Osteoblast (primary cell): Measurements from ENCODE around the gene STARD7. TPM values are rescaled to one million over a fixed set of nuclear protein-coding genes. Genes with fewer than 3 reads are reported as not detected.

ENCODE experiments used
- DNase-seq: peaks from one replicate; pipeline ENCODE4 v3.0.0; 2011; ENCODE audit warnings: low spot score, mixed read lengths; ENCODE audit not compliant: insufficient read length; ENCODE audit errors: missing footprints
- H2AFZ ChIP-seq: 2 replicates; pipeline ENCODE4 v1.6.0; 2011; ENCODE audit warnings: mild to moderate bottlenecking, low read length
- H3K27ac ChIP-seq: 2 replicates; pipeline ENCODE4 v1.5.1; 2011; ENCODE audit warnings: mild to moderate bottlenecking, low read depth, low read length, moderate library complexity
- H3K27me3 ChIP-seq: 2 replicates; pipeline ENCODE4 v1.6.0; 2012; ENCODE audit warnings: mild to moderate bottlenecking, control low read depth, inconsistent platforms, low read length, moderate library complexity; ENCODE audit not compliant: insufficient read depth
- H3K36me3 ChIP-seq: 2 replicates; pipeline ENCODE4 v1.5.1; 2011; ENCODE audit warnings: mild to moderate bottlenecking, low read length, control low read depth, moderate library complexity; ENCODE audit not compliant: insufficient read depth
- H3K4me1 ChIP-seq: 2 replicates; pipeline ENCODE4 v1.5.1; 2011; ENCODE audit warnings: mild to moderate bottlenecking, low read length, control low read depth, moderate library complexity; ENCODE audit not compliant: insufficient read depth
- H3K4me2 ChIP-seq: 2 replicates; pipeline ENCODE4 v1.6.0; 2011; ENCODE audit warnings: mild to moderate bottlenecking, low read length; ENCODE audit not compliant: insufficient read depth
- H3K4me3 ChIP-seq: fragments of 200-600 bp; sonication (generic); 3 replicates; pipeline ENCODE4 v1.5.1; 2012; ENCODE audit warnings: mild to moderate bottlenecking, low read length, inconsistent platforms; ENCODE audit not compliant: insufficient read depth
- H3K79me2 ChIP-seq: 2 replicates; pipeline ENCODE4 v1.6.0; 2012; ENCODE audit warnings: mild to moderate bottlenecking, low read length, control low read depth, inconsistent platforms; ENCODE audit not compliant: insufficient read depth
- H3K9me3 ChIP-seq: 2 replicates; pipeline ENCODE4 v1.5.1; 2011; ENCODE audit warnings: low read depth, low read length, control low read depth
- H4K20me1 ChIP-seq: 2 replicates; pipeline ENCODE4 v1.6.0; 2012; ENCODE audit warnings: mild to moderate bottlenecking, low read length, control low read depth; ENCODE audit not compliant: insufficient read depth
- CTCF ChIP-seq: IDR thresholded peaks from 2 replicates; pipeline ENCODE4 v1.5.1; 2011; ENCODE audit warnings: mild to moderate bottlenecking, low read depth, low read length, moderate library complexity; ENCODE audit errors: extremely low read depth
- total RNA-seq: library from RNA; depleted of rRNA; stranded (reverse); fragments of >200 nt; gene quantifications from 2 replicates; pipeline ENCODE4 v1.2.3, GENCODE V29; 2012

The STARD7 gene
- total RNA-seq, 1 donor, result 163 TPM

GRCh38 chr2:96146881-96147592, 61.6 kb downstream of the STARD7 start:
- no peak overlapping the region for H3K4me2 ChIP-seq
- H3K27me3 ChIP-seq, result no peaks in the 10 kb centered on the region
- no peak overlapping the region for H2AFZ ChIP-seq
- TF ChIP-seq CTCF, result no peak
- H3K36me3 ChIP-seq, result no peaks in the 10 kb centered on the region
- H4K20me1 ChIP-seq, result peaks cover 3% of the 10 kb centered on the region
- H3K4me1 ChIP-seq, result peaks cover 34% of the 10 kb centered on the region
- DNase-seq, result peak; percentile 87
- H3K4me3 ChIP-seq, result no peak overlapping the region
- no peaks in the 10 kb centered on the region for H3K9me3 ChIP-seq
- H3K27ac ChIP-seq, result peak overlapping the region; percentile 25
- H3K79me2 ChIP-seq, result peaks cover 5% of the 10 kb centered on the region

GRCh38 chr2:96146153-96146880, 62.3 kb downstream of the STARD7 start:
- Histone ChIP-seq H3K79me2 (peaks cover 5% of the 10 kb centered on the region), H3K9me3 (no peaks in the 10 kb centered on the region), H4K20me1 (peaks cover 3% of the 10 kb centered on the region), H3K36me3 (no peaks in the 10 kb centered on the region), H3K27me3 (no peaks in the 10 kb centered on the region), H2AFZ (no peak overlapping the region), H3K4me1 (peaks cover 34% of the 10 kb centered on the region), H3K4me3 (no peak overlapping the region), H3K27ac (peak overlapping the region; percentile 25), H3K4me2 (no peak overlapping the region)
- DNase-seq, result peak; percentile 90
- no peak for TF ChIP-seq CTCF

- Histone ChIP-seq H3K4me1 (peaks cover 34% of the 10 kb centered on the region), H3K4me3 (peak overlapping the region; percentile 76), H3K27ac (no peak overlapping the region), H4K20me1 (peaks cover 3% of the 10 kb centered on the region), H2AFZ (no peak overlapping the region), H3K9me3 (no peaks in the 10 kb centered on the region), H3K79me2 (peaks cover 5% of the 10 kb centered on the region), H3K36me3 (no peaks in the 10 kb centered on the region), H3K27me3 (no peaks in the 10 kb centered on the region), H3K4me2 (peak overlapping the region; percentile 80)
- DNase-seq, result no peak
- TF ChIP-seq CTCF, result no peak
These were observed 62.8 kb downstream of the STARD7 start for GRCh38 chr2:96145848-96146152.
